GM19438 (cell line): ENCODE data around the gene PER2.
"Not testable (repeated sequence)": the region's sequence is repeated elsewhere in the genome, so short reads cannot be mapped to it uniquely, and the experiment has no call there.

Experiments
- ATAC-seq: cut with Tn5 transposase; IDR thresholded peaks from one replicate; pipeline ENCODE4 v1.9.1; 2021; ENCODE audit warnings: low read depth; ENCODE audit not compliant: unreplicated experiment

Gene PER2, protein sequence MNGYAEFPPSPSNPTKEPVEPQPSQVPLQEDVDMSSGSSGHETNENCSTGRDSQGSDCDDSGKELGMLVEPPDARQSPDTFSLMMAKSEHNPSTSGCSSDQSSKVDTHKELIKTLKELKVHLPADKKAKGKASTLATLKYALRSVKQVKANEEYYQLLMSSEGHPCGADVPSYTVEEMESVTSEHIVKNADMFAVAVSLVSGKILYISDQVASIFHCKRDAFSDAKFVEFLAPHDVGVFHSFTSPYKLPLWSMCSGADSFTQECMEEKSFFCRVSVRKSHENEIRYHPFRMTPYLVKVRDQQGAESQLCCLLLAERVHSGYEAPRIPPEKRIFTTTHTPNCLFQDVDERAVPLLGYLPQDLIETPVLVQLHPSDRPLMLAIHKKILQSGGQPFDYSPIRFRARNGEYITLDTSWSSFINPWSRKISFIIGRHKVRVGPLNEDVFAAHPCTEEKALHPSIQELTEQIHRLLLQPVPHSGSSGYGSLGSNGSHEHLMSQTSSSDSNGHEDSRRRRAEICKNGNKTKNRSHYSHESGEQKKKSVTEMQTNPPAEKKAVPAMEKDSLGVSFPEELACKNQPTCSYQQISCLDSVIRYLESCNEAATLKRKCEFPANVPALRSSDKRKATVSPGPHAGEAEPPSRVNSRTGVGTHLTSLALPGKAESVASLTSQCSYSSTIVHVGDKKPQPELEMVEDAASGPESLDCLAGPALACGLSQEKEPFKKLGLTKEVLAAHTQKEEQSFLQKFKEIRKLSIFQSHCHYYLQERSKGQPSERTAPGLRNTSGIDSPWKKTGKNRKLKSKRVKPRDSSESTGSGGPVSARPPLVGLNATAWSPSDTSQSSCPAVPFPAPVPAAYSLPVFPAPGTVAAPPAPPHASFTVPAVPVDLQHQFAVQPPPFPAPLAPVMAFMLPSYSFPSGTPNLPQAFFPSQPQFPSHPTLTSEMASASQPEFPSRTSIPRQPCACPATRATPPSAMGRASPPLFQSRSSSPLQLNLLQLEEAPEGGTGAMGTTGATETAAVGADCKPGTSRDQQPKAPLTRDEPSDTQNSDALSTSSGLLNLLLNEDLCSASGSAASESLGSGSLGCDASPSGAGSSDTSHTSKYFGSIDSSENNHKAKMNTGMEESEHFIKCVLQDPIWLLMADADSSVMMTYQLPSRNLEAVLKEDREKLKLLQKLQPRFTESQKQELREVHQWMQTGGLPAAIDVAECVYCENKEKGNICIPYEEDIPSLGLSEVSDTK (N-terminal part only)

DNA sequence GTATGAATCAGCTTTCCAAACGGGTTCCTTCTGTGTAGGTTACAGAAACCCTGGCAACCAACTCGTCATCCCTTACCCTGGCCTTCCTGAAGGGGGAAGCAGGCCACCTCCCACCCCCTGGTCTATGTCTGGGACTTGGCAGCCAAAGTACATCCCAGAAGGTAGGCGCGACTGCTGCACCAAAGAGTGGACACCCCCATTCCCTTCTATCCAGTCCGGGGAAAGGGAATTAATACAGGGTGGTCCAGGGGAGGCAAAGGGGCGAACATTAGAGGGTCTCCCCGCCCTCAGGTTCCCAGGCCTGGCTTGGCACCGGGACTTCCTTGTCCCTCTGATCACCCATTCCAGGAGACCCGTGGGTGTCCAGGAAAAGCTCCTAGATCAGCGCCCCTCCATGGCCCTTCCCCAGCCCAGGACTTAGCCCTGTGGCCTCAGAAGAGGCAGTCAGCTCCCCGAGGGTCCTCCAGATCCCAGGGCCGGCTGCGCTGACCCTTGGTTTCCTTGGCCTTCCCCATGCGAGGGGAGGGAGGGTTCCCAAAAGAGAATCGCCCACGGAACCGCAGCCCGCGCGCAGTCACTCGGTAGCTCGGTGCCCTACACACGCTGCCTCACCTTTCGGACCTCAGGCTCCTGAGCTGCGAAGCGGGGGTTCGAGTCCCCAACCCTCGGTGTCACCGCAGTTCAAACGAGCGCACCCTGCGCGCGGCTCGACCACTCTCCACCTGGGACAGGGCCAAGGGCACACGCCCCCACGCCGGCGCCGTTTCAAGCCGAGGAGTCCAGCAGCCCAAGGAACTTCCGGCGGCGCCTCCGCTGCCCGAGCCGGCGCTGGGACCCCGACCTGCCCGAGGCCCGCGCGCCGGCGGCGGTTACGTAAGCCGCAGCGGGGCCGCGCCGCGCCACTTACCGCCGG is at the start of gene PER2:
PER2 (minus strand) TSS at position 874 of the 913 bp plus-strand sequence. CDS start 10,674 bp downstream, outside the sequence.
- ATAC-seq, result peak; percentile 39

DNA sequence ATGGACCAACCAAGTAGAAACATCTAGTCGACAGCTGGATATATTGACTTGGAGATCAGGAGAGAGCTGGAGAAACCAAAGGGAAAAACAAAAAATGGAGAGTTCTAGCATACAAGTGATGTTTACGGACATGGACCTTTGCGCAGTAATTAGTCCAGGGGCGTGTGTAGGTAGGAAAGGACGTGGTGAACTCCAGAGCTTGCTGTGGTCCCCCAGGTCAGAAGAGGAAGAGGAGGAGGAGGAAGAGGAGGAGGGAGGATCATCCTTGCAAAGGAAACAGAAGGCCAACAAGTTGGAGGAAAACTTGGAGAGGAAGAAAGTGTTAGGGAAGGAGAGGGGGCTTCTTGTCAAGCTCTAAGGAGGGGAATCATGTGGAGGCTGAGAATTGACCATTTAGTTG is 49.4 kb upstream of the PER2 start:
- ATAC-seq, result no peak

DNA sequence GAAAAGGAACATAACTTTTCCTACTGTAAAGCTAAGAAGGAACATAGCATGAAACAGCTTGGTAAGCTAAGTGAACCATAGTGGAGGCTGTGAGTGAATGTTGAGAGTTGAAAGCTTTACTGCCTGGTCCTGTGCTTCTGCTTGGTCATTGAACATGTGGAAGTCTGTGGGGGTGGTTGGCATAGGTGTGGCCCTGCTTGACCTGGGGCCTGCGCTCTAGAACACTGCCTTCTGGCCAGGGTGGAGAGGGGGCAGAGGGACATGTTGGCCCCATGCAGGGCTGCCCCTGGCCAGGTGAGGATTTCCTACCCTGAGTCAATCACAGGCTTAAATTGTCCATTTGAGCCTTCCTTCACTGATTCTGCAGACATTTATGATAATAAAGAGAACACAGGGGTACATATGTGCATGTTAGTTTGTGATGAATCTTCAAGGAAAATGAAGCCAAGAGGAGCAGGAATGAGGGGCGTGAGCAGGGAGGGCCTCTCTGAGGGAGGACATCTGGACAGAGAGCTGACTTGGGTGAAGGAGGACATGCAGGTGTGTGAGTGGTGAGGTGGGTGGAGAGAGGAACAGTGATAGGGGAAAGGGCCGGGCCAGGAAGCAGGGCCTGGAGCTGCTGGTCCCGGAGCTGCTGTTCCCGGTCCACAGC is 48.5 kb upstream of the PER2 start:
- ATAC-seq, result no peak

DNA sequence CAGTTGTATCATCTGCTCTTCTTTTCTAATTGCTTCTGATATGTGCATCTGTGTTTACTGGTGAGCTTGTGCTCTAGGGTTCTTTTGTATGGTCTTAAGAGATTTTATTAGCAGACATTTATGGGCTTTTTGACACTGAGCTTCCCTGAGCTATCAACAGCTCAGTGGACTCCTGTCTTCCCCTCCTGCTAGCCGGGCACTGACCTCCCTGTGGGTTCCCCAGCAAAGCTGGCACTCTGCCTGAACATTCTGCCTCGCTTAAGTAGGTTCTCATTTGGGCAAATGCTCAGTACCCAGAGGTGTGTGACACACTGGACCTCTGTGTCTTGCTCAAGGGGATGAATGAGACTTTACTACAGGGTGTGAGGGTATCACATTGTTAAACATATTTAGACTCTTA is 47.7 kb upstream of the PER2 start:
- ATAC-seq, result no peak

DNA sequence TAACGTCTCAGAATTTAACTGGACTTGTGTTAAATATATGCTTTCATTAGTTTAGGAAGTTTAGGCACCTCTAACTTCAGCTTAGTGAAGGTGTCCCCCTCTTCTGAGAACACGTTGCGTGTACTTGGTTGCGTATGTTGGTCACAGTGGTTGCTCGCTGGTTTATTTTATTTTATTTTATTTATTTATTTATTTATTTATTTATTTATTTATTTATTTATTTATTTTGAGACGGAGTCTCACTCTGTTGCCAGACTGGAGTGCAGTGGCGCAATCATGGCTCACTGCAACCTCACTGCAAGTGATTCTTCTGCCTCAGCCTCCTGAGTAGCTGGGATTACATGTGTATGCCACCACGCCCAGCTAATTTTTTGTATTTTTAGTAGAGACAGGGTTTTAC is 47.2 kb upstream of the PER2 start:
- ATAC-seq, result not testable (repeated sequence)

DNA sequence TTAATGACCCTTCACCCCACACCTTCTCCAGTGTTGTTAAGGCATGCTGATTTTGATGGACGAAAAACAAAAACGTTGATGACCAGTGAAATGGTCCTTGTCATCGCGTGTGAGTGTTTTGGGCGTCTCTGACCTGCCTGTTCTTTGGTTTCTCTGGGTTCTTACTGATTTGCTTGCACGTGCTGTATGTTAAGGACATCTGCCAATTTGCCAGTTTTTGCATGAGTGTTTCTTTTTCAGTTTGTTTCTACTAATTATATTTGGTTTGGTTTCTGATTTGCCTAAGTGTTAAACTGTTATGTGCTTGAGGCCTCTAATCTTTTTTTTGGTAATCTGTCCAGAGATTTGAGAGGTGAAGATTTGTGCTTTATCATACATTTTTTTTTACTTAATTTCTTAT is 46.5 kb upstream of the PER2 start:
- no peak for ATAC-seq

DNA sequence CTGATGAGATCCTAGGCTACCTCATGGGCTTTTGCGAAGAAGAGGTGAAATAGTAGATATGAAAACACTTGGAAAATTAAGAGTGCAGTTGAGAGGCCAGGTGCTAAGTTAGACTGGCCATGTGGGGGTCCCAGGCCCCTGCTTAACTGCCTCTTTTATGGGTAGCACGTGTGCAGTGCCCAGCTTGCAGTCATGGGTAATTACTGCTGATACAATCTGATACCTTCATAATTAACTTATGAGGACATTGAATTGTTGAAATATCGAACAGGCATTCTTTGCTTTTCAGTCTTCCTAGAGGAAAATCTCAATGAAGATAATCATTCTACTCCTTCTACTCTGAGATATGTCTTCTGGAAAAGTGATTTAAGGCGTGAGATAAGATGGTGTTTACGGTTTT is 43.5 kb upstream of the PER2 start:
- ATAC-seq, result no peak

DNA sequence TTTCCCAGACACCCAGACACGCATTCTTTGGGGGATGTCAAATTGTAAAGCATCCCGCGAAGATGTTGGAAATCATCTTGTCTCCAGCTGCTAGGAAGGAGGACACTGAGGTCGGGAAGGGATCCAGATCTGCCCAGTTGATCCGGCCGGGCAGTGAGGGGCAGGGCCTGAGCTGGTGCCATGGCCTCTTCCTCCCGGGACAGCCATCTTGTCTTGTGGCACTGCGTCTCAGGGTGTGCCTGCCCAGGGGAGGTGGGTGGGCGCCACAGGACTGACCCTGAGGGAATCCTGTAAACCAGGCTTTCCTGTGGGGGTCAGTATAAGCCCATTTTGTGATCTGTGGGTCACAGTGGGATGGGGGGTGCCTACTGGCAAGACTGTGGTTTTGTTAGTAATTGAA is 42.0 kb upstream of the PER2 start:
- ATAC-seq, result no peak

DNA sequence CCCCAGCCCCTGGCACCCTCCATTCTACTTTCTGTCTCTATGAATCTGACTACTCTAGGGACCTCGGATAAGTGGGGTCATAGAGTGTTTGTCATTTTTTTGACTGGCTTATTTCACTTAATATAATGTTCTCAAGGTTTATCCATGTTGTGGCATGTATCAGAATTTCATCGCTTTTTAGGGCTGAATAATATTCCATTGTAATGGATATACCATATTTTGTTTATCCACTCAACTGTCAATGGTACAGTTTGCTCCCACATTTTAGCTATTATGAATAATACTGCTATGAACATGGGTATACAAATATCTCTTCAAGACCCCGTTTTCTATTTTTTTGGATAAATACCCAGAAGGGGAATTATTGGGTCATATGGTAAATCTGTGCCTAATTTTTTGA is 39.3 kb upstream of the PER2 start:
- ATAC-seq, result no peak

DNA sequence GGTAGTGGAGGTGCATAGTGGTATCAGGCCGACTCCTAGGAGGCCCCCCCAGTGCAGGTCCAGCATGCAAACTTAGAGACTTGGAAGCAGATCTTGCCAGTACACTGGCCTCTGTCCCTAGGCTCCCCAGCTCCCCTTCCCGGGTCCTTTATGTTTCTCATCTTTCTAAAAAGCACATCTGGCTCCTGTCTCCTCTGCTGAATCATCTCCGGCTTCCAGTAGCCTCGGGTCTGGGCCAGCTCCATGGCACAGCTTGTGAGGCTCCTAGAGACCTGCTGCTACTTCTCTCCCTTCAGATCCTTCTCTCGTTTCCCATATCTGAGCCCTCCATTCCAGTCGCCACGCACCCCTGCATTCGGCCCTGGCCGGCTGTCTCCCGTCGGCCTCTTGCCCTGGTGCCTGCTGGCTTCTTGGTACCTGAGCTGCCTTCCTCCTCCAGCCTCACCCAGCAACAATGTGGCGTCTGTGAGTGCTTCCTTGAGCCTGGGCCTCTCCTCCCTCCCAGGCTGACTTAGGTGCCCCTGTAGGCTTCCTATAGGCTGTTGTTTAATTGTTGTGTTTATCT is 38.5 kb upstream of the PER2 start:
- ATAC-seq, result no peak

DNA sequence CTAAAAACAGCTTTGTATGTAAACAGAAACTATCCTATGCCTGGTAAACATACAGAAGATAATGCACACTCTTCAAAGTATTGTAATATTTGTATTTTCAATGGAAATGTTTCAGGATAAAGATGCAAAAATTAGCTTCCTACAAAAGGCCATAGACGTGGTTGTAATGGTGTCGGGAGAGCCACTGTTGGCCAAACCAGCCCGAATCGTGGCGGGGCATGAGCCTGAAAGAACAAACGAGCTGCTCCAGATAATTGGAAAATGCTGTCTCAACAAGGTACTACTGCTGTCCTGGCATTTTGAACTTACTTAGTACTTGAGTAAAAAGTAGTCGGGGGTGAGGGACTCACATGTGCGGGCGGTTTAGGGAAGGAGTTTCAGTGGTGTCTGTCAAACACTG is 37.3 kb upstream of the PER2 start:
- no peak for ATAC-seq

DNA sequence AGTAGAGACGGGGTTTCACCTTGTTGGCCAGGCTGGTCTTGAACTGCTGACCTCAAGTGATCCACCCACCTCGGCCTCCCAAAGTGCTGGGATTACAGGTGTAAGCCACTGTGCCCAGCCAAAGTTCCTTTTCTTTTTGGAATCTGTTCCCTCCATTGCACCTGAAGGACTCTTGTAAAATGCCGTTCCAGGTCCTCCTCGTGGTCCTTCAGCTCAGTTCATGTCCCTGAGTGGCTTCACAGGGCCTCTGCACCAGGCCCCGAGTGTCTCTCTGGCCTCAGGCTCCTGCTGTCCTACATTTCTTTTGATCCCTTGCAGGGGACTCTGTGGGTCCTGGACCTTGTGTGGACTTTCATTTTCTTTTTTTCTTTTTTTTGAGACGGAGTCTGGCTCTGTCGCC is 35.8 kb upstream of the PER2 start:
- ATAC-seq, result not testable (repeated sequence)

DNA sequence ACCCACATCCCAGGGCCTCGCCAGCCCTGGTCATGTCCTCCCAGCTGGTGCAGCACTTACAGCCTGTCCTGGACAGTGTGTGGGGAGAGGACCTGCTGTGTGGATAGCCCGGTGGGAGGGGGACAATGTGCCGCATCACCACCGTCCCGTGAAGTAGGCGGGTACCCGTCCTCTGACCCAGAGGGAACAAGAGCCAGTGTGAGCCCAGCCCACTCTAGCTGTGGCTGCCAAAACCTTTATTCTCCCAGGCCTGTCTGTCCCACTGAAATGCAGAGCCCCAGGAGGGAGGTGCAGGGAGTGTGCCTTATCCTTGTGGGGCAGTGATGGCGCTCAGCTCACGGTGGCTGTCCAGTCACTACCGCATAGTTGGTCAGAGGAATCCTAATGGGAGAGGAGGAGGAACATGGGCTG is 33.6 kb upstream of the PER2 start:
- ATAC-seq, result no peak

DNA sequence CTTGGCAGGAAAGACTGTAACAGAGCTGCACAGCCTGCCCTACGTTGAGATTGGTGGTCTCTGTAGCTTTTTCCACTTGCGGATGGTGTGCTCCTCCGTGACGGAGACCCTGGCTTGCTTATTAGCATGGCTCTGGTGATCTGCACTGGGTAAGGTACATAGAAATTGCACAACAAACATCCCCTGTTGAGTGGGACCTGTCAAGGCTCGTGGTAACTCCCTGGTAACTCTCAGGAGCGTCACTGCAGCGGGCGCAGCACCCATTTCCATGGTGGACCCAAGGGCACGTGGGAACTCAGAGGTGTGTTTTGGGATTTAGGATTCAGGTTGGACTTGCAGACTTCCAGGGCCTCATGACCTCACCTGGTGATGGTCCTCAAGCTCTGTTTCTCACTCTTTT is 33.1 kb upstream of the PER2 start:
- ATAC-seq, result no peak

DNA sequence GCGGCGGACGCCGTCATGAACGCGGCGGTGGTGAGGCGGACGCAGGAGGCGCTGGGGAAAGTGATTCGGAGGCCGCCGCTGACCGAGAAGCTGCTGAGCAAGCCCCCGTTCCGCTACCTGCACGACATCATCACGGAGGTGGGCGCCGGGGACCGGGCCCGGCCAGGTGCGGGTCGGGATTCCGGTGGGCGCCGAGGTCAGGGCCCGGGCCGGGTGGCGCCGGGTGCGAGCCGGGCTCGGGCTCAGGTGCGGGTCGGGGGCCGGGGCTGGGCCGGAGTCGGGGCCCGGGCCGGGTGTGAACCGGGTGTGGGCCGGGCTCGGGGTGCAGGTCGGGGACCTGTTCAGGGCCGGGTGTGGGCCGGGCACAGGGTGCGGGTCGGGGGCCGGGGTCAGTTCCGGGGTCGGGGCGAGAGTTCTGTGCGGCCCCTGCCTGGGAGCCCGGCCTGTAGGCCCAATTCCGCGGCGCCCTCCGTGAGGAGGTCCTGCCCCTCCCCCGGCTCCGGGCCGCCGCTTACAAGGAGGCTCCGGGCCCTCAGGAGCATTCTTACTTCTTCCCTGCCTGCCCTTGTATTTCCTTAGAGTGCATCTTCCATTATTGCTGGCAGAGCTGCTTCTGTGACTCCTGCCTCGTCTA is 32.4 kb upstream of the PER2 start:
- ATAC-seq, result peak; percentile 27

DNA sequence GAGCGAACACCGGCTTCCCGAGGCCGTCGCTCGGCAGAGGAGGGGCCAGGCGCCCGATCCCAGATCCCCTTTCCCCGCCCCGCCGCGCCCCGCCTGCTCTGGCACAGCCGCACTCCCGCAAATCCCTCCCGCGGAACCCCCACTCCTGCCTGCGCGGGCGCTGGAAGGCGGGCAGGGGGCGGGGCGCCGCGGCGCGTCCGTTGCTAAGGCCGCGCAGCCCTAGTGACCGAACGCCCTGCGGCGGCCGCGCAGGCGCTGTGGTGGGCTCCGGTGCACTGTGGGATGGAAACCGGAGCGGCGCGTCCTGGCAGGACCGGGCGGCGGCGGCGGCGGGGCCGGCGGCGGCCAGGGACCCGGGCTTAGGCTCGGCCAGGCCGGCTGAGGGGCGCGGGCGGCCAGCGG is 31.8 kb upstream of the PER2 start, which contains the start of gene TRAF3IP1:
TRAF3IP1 (plus strand) TSS at position 273 of the 402 bp plus-strand sequence. CDS start 145 bp downstream, outside the sequence.
- ATAC-seq, result peak; percentile 93

DNA sequence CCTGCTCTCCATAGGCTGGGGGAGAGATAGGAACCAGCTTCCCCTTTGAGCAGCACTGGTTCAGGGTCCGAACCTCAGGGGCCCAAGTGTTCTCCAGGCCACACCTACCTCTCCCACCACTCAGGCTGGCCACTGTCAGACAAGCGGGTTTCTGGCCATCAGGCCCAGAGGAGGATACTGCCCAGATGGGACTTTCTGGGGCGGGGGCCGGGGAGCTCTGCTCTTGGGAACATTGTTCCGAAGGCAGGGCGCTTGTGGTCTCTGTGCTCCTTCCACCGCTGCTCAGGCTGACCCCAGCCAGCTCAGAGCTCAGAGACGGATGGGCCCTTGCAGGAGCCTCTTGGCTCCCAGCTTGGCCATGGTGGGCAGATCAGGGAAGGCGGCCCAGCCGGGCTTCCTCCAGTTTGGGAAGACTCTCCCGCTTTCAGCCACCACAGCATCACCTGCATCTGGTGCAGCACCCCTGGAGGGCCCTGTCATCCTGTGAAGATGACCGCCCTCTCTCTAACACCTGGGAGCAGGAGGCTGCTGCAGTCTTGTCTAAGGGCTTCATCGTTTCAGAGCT is 26.7 kb upstream of the PER2 start:
- no peak for ATAC-seq

DNA sequence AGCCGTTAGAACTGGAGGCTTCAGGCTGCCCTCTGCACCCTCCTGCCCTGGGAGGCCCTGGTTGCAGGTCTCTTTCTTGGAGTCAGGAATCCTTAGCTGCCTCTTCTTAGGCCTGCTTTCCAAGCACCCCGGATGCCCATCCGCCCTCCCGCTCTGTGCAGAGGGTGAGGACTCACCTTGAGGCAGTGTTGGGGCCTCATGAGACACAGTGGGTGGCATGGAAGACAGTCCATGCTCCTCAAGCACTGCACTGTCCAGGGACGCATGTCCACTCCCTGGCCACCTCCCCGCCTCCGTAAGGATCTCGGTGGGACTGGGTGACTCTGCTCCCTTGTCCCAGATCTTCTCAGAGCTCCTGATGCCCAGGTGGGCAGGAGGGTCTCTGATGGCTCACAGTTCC is 26.2 kb upstream of the PER2 start:
- no peak for ATAC-seq
